HUES64 (cell line): ENCODE data around the gene KIF21A.

ENCODE experiments used
- H3K27ac ChIP-seq: 2 replicates; pipeline ENCODE4 v1.7.0; 2013; ENCODE audit warnings: low read depth, low read length, inconsistent platforms
- H3K27me3 ChIP-seq: 2 replicates; pipeline ENCODE4 v1.6.1; 2013; ENCODE audit warnings: mild to moderate bottlenecking, low read length; ENCODE audit not compliant: insufficient read depth
- H3K36me3 ChIP-seq: 2 replicates; pipeline ENCODE4 v1.6.1; 2013; ENCODE audit warnings: mild to moderate bottlenecking, low read length; ENCODE audit not compliant: insufficient read depth
- H3K4me1 ChIP-seq: 2 replicates; pipeline ENCODE4 v1.6.1; 2013; ENCODE audit warnings: mild to moderate bottlenecking, low read length, moderate library complexity; ENCODE audit not compliant: insufficient read depth
- H3K4me3 ChIP-seq: 2 replicates; pipeline ENCODE4 v1.5.1; 2013; ENCODE audit warnings: mild to moderate bottlenecking, low read length, moderate library complexity
- H3K9ac ChIP-seq: 2 replicates; pipeline ENCODE4 v1.6.1; 2013; ENCODE audit warnings: mild to moderate bottlenecking, low read depth, low read length
- H3K9me3 ChIP-seq: 2 replicates; pipeline ENCODE4 v1.6.1; 2013; ENCODE audit warnings: low read depth, low read length; ENCODE audit not compliant: insufficient read depth
- WGBS: fragments of 150-250, 120-280 bp; methylation state at CpG from one replicate; pipeline ENCODE4 v1.1.7; 2013; ENCODE audit warnings: missing lambda C conversion rate; 5-methylcytosine and 5-hydroxymethylcytosine counted together

Gene KIF21A

DNA sequence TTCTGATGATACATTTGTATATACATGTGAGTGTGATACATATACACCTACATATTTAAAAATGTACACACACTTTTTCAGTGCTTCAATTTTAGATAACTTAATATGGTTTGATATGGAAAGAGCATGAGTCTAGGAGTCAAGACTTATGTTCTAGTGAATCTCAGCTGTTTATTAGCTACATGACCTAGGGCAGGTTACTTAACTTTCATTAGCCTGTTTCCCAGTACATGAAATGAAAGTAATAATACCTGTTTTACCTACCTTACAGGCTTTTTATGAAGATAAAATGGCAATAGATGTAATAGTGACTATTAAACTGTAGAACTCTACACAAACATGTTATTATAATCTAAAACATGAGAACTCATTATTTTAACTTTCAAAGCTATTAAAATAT, 39.5 kb downstream of the KIF21A start:
- Histone ChIP-seq H3K9ac (no peak overlapping the region), H3K4me1 (peaks cover 12% of the 10 kb centered on the region), H3K36me3 (no peaks in the 10 kb centered on the region), H3K27me3 (no peaks in the 10 kb centered on the region), H3K4me3 (no peak overlapping the region), H3K27ac (no peak overlapping the region), H3K9me3 (no peaks in the 10 kb centered on the region)

DNA sequence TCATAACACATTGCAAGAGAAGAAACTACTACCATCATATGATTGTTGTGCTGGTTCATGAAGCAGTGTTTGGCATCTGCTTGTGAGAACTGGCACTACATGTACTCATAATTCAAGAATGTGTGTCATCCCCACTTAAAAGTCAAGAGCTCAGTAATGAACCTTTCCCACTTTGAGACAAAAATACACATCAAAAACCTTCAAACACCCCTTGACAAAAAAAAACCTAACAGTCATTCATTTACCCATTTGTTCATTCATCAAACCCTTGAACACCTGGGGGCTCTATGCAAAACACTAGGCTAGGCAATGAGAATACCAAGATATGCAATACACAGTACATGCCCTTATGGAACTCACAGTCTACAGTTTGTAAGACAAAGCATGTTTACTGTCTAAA, 40.0 kb downstream of the KIF21A start:
- H3K4me1 ChIP-seq, result peaks cover 12% of the 10 kb centered on the region
- H3K36me3 ChIP-seq, result no peaks in the 10 kb centered on the region
- H3K9me3 ChIP-seq, result no peaks in the 10 kb centered on the region
- H3K4me3 ChIP-seq, result no peak overlapping the region
- no peak overlapping the region for H3K27ac ChIP-seq
- no peak overlapping the region for H3K9ac ChIP-seq
- H3K27me3 ChIP-seq, result no peaks in the 10 kb centered on the region

DNA sequence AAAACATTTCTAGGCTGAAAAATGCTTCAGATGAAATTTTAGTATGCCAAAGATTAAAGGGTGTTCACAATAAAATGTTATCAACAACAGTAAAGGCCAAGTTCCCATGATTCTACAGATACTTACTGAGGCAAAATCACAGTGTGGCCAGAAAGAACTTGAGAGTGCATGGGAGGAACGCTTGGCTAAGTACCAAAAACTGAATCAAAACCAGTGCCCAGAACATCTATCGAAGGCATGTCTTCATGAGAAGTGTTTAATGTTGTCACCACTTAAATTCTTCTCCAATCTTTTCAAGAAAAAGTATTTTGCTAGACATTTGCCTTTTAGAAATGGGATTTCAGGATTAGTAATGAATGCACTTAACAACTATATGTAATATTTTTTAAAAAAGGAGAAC, 41.5 kb downstream of the KIF21A start:
- Histone ChIP-seq H3K27ac (no peak overlapping the region), H3K4me1 (peaks cover 5% of the 10 kb centered on the region)
- 94% methylated on average over 2 of the region's 2 CpGs for WGBS

DNA sequence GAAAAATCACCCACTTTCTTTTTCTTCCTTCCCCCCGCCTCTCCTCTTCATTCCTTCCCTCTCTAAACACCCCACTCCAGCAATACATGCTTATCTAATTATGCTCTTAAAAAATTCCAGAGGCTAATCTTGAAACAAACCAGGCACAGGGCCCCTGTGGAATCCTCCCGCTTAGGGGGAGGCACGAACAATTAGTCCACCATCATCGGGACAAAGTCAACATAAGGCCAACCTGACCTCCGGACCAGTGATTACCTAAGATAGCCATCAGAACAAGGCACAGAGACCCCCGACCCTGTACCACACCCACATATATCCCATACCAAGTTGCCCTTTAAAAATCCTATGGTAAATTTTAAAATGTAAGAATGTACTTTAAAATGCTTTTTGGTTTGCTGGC, 47.1 kb downstream of the KIF21A start:
- Histone ChIP-seq H3K4me3 (no peak overlapping the region), H3K27me3 (no peaks in the 10 kb centered on the region), H3K36me3 (no peaks in the 10 kb centered on the region), H3K27ac (no peak overlapping the region), H3K9ac (no peak overlapping the region), H3K4me1 (peaks cover 33% of the 10 kb centered on the region), H3K9me3 (no peaks in the 10 kb centered on the region)
- 95% methylated on average over 6 of the region's 6 CpGs for WGBS

More for the DNA sequence above, 41.5 kb downstream of the KIF21A start:
- Histone ChIP-seq H3K4me3 (no peak overlapping the region), H3K9me3 (no peaks in the 10 kb centered on the region), H3K27me3 (no peaks in the 10 kb centered on the region), H3K36me3 (no peaks in the 10 kb centered on the region), H3K9ac (no peak overlapping the region)

DNA sequence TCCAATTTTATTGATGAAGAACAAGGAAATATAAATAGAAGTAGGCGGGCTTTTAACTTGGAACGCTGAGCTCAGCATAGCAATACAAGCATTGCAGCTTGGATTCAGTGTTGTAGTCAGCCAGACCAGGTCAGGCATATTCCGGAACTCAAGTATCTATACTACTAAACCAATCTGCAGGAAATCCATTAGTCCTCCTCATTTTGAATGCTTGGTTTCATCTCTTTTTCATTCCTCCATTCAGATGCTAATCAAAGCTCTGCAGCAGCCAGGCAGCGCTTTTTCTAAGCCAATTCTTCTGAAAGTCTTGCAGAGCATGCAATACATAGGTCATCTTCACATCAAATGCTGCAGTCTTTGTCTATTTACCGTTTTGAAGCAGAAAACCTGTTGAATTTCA, 49.0 kb downstream of the KIF21A start:
- WGBS, result 12% methylated on average over 5 of the region's 5 CpGs
- Histone ChIP-seq H3K4me1 (peaks cover 40% of the 10 kb centered on the region), H3K4me3 (peak overlapping the region; percentile 23), H3K27ac (peak overlapping the region; percentile 83), H3K36me3 (no peaks in the 10 kb centered on the region), H3K9me3 (no peaks in the 10 kb centered on the region), H3K9ac (peak overlapping the region; percentile 10; the same call in 1 of the 2 replicates), H3K27me3 (no peaks in the 10 kb centered on the region)

DNA sequence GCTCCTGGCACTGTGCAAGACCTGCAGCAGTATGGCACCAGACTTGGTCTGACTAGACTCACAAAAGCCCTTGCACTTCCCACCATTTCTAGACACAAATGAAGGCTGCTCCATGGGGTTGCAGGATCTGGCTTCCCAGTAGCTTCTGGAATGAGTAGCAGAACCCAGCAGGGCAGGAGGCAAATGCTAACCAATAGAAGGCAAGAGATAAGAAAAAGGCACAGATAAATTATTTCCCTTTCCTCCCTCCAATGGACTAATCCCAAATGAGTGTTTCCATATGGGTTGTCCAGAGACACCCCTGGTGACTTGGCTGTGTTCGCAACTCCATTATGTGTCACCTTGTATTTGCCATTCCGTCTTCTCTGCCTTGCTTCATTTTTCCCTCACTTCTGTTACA, 49.7 kb downstream of the KIF21A start:
- WGBS, result 85% methylated on average over 2 of the region's 2 CpGs
- Histone ChIP-seq H3K27ac (peak overlapping the region; percentile 83), H3K9me3 (no peaks in the 10 kb centered on the region), H3K36me3 (no peaks in the 10 kb centered on the region), H3K27me3 (no peaks in the 10 kb centered on the region), H3K4me1 (peaks cover 40% of the 10 kb centered on the region), H3K4me3 (no peak overlapping the region), H3K9ac (no peak overlapping the region)

DNA sequence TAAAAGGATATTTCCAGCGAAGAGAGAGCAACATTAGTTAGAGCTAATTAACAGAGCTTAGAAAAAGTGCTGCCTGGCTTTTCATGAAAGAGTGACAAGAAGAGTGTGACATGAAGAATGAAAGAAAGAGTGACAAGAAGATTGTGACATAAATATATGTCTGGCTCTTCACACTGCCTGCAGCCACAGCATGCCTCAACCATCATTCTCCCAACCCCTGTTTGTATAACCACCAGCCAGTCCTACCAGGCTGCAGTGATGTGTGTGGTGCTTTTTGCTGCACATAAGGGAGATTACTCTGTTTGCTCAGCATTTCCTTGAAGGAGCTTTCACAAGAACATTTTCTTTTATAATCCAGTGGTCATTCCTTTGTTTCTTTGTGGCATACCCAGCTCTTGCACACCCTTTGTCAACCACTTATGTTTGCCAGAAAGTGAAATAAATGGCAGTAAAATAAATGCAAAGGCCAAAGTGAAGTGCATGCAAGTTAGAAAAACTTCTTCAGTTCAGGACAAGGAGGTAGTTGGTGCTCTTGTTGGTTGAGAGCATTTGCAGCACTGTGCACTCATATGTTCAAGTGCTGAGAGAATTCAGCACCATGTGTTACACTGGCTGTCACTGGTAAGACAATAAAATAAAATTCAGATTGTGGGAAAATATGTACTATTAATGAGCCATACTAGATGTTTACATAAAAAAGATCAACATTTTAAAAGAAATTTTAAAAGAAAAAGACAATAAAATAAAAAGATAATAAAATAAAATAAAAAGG, 50.6 kb downstream of the KIF21A start:
- Histone ChIP-seq H3K27ac (no peak overlapping the region), H3K36me3 (no peaks in the 10 kb centered on the region), H3K9me3 (no peaks in the 10 kb centered on the region), H3K4me3 (no peak overlapping the region), H3K9ac (no peak overlapping the region), H3K4me1 (peaks cover 40% of the 10 kb centered on the region), H3K27me3 (no peaks in the 10 kb centered on the region)
- WGBS, result 87% methylated on average over 1 of the region's 1 CpG

DNA sequence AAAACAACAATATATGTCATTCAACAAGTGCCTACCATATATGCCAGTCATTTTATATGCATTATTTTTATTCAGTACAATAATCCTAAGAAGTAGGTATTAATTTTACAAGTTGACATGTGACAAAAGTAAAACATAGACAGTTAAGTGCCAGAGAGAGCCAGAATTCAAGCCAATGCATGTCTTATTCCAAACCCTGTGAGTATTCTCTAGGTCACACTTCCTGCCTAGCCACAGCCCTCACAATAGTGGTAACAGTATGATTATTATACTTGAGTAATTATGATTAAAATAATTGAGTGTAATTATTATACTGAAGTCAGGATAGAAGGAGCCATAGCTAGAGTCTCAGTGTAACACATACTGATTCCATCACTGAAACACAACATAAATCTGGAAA, 52.2 kb downstream of the KIF21A start:
- H3K36me3 ChIP-seq, result no peaks in the 10 kb centered on the region
- no peaks in the 10 kb centered on the region for H3K27me3 ChIP-seq
- H3K4me1 ChIP-seq, result peaks cover 40% of the 10 kb centered on the region
- no peak overlapping the region for H3K27ac ChIP-seq
- no peak overlapping the region for H3K4me3 ChIP-seq
- H3K9me3 ChIP-seq, result no peaks in the 10 kb centered on the region
- no peak overlapping the region for H3K9ac ChIP-seq

DNA sequence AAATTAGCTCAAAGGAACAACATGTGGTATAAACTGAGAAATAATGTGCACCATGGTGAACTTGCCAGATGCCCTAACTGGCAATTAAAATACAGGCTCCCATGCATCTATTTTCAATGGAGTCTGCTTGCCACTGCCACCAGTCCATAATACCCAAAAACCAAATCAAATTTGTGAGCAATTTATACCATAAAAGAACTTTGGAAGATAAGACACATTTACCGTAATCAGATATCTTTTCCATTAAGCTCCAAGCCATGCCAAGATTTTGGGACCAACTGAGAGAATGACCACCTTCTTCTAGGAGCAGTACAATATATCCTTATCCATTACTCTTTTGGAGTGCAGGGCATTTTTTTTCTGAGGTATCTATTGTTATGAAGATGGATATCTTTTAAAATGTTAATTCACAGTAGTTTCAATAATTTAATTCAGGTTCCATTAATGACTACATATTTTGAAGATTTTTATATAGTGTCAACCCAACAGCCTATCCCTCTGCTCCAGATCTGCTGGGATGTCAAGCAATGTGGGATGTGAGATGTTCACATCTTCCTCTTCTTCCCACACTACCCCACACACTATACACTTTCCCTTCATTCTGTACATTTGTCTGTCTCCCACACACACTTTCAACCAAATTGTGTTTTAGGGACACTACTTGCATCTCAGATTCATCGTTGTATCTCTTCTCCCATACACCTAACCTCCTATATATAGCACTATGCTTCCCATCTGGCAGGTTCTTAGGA, 53.3 kb downstream of the KIF21A start:
- Histone ChIP-seq H3K9ac (no peak overlapping the region), H3K4me3 (no peak overlapping the region), H3K9me3 (no peaks in the 10 kb centered on the region), H3K4me1 (peaks cover 35% of the 10 kb centered on the region), H3K27me3 (no peaks in the 10 kb centered on the region), H3K27ac (no peak overlapping the region), H3K36me3 (no peaks in the 10 kb centered on the region)
- 97% methylated on average over 2 of the region's 2 CpGs for WGBS

DNA sequence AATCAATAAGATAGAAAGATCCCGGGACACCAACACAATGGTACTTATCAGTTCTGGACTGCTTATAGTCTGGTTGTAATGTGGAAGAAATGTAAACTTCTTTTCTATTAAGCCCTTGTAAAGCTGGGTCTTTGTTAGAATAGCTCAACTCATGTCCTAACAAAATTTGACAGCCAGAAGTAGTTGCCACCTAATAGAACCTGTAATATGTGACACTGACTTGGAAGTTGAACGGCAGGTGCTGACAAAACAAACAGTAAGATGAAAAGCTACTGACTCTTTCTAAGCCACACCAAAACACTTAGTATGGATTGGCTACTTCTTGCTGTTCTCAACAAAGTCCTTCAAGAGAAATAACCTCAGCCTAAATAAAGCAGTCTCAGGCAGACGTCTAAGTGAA, 56.6 kb downstream of the KIF21A start:
- H3K4me1 ChIP-seq, result peaks cover 10% of the 10 kb centered on the region
- no peaks in the 10 kb centered on the region for H3K36me3 ChIP-seq
- H3K4me3 ChIP-seq, result no peak overlapping the region
- no peak overlapping the region for H3K27ac ChIP-seq
- H3K27me3 ChIP-seq, result no peaks in the 10 kb centered on the region
- no peak overlapping the region for H3K9ac ChIP-seq
- H3K9me3 ChIP-seq, result no peaks in the 10 kb centered on the region
- WGBS, result 93% methylated on average over 3 of the region's 3 CpGs

DNA sequence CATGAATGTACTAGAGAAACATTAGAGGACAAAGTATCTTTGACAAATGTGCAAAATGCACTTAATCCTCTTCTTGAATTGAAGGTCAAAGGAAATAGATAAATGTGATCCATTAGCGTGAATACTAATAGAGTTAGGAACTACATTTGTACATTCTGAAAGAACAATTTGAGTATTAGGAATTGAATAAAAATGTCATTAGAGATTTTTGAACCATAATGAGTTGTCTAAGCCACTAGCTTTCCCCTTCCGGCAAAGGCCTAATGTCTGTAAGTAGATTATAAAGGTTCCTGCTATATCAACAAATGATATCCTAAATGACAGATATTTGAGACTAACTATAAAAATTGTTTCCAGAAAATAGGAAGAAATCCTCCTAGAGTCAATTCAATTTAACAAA, 59.8 kb downstream of the KIF21A start:
- Histone ChIP-seq H3K9me3 (no peaks in the 10 kb centered on the region), H3K27me3 (no peaks in the 10 kb centered on the region), H3K36me3 (no peaks in the 10 kb centered on the region), H3K4me1 (no peaks in the 10 kb centered on the region), H3K9ac (no peak overlapping the region), H3K4me3 (no peak overlapping the region), H3K27ac (no peak overlapping the region)
- 96% methylated on average over 1 of the region's 2 CpGs for WGBS
